AG04449 (cell line): ENCODE data around the gene PPDPF.

ENCODE experiments used
- CTCF ChIA-PET: fragments of 350-600 bp; formaldehyde crosslinking; extraction: SDS; loops from one replicate; lab custom pipeline; 2021; ENCODE audit warnings: antibody characterized with exemption; lab: Yijun Ruan, JAX
- POLR2A ChIA-PET: fragments of 400-600, 350-600 bp; formaldehyde crosslinking; extraction: SDS; loops from one replicate; lab custom pipeline; 2020; ENCODE audit warnings: antibody characterized with exemption, inconsistent platforms; lab: Yijun Ruan, JAX
- DNase-seq: peaks from one replicate; pipeline ENCODE4 v3.0.0-alpha.2; 2010; ENCODE audit warnings: low read depth, low spot score
- H3K4me3 ChIP-seq: 2 replicates; pipeline ENCODE4 v1.5.1; 2011; ENCODE audit warnings: low read depth, mild to moderate bottlenecking, control low read depth, low read length
- CTCF ChIP-seq: IDR thresholded peaks from one replicate; pipeline ENCODE4 v1.5.1; 2011; ENCODE audit warnings: mild to moderate bottlenecking, moderate library complexity, low read length, control low read depth, inconsistent platforms; ENCODE audit not compliant: insufficient read depth; ENCODE audit errors: missing control alignments

PPDPF gene

GRCh38 chr20:63539092-63539430 lies 18.5 kb downstream of the PPDPF start:
- POLR2A ChIA-PET, result no interaction called here
- no peak for DNase-seq
- TF ChIP-seq CTCF, result no peak
- CTCF ChIA-PET, result interaction anchor here (0.8 to 6.1 kb wide), 16 partner anchors 9 to 582 kb away, joined by 3 to 73 read pairs (median 6); partner anchors contain the start of genes PRPF6, SAMD10, SRMS and TPD52L2
- no peak overlapping the region for H3K4me3 ChIP-seq

- H3K4me3 ChIP-seq, result no peak overlapping the region
- DNase-seq, result no peak
- TF ChIP-seq CTCF, result no peak
- POLR2A ChIA-PET, result no interaction called here
- CTCF ChIA-PET, result interaction anchor here (0.9 to 6.1 kb wide), 13 partner anchors 10 to 581 kb away, joined by 3 to 73 read pairs (median 10); partner anchors contain the start of genes PRPF6, SAMD10 and TPD52L2
These were observed 19.1 kb downstream of the PPDPF start for GRCh38 chr20:63539441-63540370.

- ChIA-PET POLR2A (no interaction called here), CTCF (interaction anchor here (1.0 to 5.0 kb wide), 5 partner anchors 11 to 433 kb away, joined by 3 to 28 read pairs (median 4); partner anchors contain the start of gene TPD52L2)
- no peak for DNase-seq
- no peak overlapping the region for H3K4me3 ChIP-seq
- no peak for TF ChIP-seq CTCF
These were observed 20.0 kb downstream of the PPDPF start for GRCh38 chr20:63540417-63541186.

GRCh38 chr20:63541371-63541770 lies 20.8 kb downstream of the PPDPF start:
- DNase-seq, result no peak
- TF ChIP-seq CTCF, result no peak
- ChIA-PET POLR2A (no interaction called here), CTCF (interaction anchor here (1.2 to 5.0 kb wide), 2 partner anchors 11 to 433 kb away, joined by 3 to 24 read pairs; no protein-coding TSS in a partner anchor)
- H3K4me3 ChIP-seq, result no peak overlapping the region

- no peak for TF ChIP-seq CTCF
- POLR2A ChIA-PET, result no interaction called here
- no peak overlapping the region for H3K4me3 ChIP-seq
- DNase-seq, result no peak
- CTCF ChIA-PET, result interaction anchor here (2.1 to 5.0 kb wide), 2 partner anchors 12 to 432 kb away, joined by 6 to 24 read pairs; no protein-coding TSS in a partner anchor
These were observed 21.5 kb downstream of the PPDPF start for GRCh38 chr20:63542031-63542559.
